HPDE6-E6E7 (cell line): ENCODE data around the gene GPR137B.

ENCODE experiments used
- DNase-seq: peaks from one replicate; pipeline ENCODE4 v3.0.0; 2011; ENCODE audit warnings: missing footprints; ENCODE audit errors: extremely low spot score

The GPR137B gene

GRCh38 chr1:236258114-236258622 lies 115.8 kb downstream of the GPR137B start:
- no peak for DNase-seq
